Naive B cell (primary cell): ENCODE data around the gene PRCD. TPM values are rescaled to one million over a fixed set of nuclear protein-coding genes. Genes with fewer than 3 reads are reported as not detected.

Experiments
- ATAC-seq, 2 donors: fragments of 150-1000 bp; cut with Tn5 transposase; 2 replicates each; pipeline ENCODE4 v1.10.0; 2021; ENCODE audit warnings: low read depth in 2 of 2, mild to moderate bottlenecking in 2 of 2, moderate library complexity in 2 of 2
- DNase-seq: peaks from one replicate; pipeline ENCODE4 v3.0.0; 2022
- H3K27ac Mint-ChIP-seq, 6 donors: one replicate each; pipeline ENCODE4 v1.8.0; 2020 to 2022; ENCODE audit warnings: mild to moderate bottlenecking in 6 of 6, mixed read lengths in 6 of 6, moderate library complexity in 5 of 6, inconsistent platforms in 2 of 6
- H3K27me3 Mint-ChIP-seq, 3 donors: one replicate each; pipeline ENCODE4 v1.8.0; 2021 to 2022; ENCODE audit warnings: mixed read lengths in 3 of 3, mild to moderate bottlenecking in 1 of 3
- H3K36me3 Mint-ChIP-seq, 2 donors: one replicate each; pipeline ENCODE4 v1.8.0; 2020 to 2022; ENCODE audit warnings: mixed read lengths in 2 of 2, inconsistent platforms in 1 of 2, mild to moderate bottlenecking in 1 of 2
- H3K4me1 Mint-ChIP-seq, 3 donors: one replicate each; pipeline ENCODE4 v1.8.0; 2020 to 2022; ENCODE audit warnings: mixed read lengths in 3 of 3, inconsistent platforms in 1 of 3, mild to moderate bottlenecking in 1 of 3, moderate library complexity in 1 of 3
- H3K4me3 Mint-ChIP-seq, 8 donors: one replicate each; pipeline ENCODE4 v1.8.0; 2020 to 2022; ENCODE audit warnings: mild to moderate bottlenecking in 8 of 8, mixed read lengths in 8 of 8, moderate library complexity in 8 of 8, inconsistent platforms in 2 of 8
- H3K9me3 Mint-ChIP-seq, 7 donors: one replicate each; pipeline ENCODE4 v1.8.0; 2020 to 2022; ENCODE audit warnings: mixed read lengths in 7 of 7, mild to moderate bottlenecking in 5 of 7, inconsistent platforms in 2 of 7, moderate library complexity in 1 of 7
- polyA plus RNA-seq, 6 donors: library from polyadenylated mRNA; unstranded; fragments of 300-500 nt; fragmentation: Illumina TruSeq; gene quantifications; one replicate each; pipeline ENCODE4 v1.2.3, GENCODE V29; 2021; ENCODE audit warnings: low read depth in 6 of 6

Gene PRCD
- polyA plus RNA-seq, 6 donors from 2014 or later = 21.6 to 54.4 (median 34.3) TPM

- Mint-ChIP-seq H3K4me1 (peaks cover 30 to 34% (median 32%) of the 10 kb centered on the region in 3 donors), H3K27me3 (no peaks in the 10 kb centered on the region), H3K27ac (no peak overlapping the region), H3K4me3 (no peak overlapping the region), H3K9me3 (no peaks in the 10 kb centered on the region), H3K36me3 (peaks cover 0 to 8% of the 10 kb centered on the region in 2 donors)
- no peak for DNase-seq
- ATAC-seq = no peak
These were observed 30.6 kb downstream of the PRCD start for GRCh38 chr17:76570457-76570856.

DNA sequence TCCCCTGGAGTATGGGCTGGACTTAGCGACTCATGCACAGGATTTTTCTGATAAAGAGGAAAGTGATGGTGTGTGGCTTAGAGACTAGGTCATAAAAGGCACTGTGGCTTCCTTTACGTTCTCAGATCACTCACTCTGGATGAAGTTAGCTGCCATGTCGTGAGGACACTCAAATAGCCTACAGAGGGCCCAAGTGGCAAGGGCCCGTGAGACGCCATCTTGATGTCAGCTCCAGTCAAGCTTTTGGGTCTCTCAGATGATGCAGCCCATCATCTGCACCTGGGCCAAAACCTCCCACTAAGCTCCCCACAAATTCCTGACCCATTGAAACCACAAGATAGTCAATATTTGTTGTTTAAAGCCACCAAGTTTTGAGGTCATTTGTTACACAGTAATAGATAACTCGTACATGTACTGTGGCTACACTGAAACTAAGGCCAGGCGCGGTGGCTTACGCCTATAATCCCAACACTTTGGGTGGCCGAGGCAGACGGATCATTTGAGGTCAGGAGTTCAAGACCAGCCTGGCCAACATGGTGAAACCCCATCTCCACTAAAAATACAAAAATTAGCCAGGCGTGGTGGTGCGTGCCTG, 31.1 kb downstream of the PRCD start:
- ATAC-seq (no peak), DNase-seq (no peak)
- Mint-ChIP-seq H3K4me3 (no peak overlapping the region), H3K36me3 (peaks cover 0 to 3% of the 10 kb centered on the region in 2 donors), H3K9me3 (no peaks in the 10 kb centered on the region), H3K27ac (no peak overlapping the region), H3K27me3 (no peaks in the 10 kb centered on the region), H3K4me1 (peaks cover 28 to 31% (median 29%) of the 10 kb centered on the region in 3 donors)

DNA sequence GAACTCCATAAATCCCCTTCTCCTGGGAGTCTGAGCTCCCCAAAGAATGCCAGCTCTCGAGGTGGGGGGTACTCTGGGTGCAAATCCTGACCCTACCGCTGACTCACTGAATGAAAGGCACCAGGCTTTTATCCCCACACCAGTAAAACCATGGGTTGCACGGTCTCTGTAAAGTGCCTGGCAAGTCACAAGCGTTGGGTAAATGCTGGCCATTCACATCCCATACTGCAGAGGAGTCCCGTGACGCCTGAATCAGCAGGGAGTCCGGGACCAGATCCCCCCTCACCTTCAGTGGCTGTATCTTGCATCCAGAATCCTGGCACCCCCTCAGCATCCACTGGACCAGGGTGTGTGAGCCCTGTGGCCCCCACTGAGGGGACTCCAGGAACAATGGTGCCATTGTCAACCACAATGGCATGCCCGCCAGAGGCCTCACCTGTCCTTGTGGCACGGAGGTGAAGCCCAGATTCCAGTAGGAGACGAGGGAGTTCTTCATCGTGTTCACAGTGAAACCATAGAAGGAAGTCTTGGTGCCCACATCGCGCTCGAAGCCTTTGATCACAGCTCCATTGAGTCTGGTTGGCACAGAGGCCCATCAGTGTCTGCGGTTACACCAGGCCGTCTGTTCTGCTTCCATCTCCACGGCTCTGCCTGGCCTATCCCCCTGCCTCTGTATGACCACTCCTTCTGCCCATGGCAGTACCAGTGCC, 32.5 kb downstream of the PRCD start:
- Mint-ChIP-seq H3K9me3 (no peaks in the 10 kb centered on the region), H3K27ac (no peak overlapping the region), H3K4me1 (peaks cover 16 to 22% (median 17%) of the 10 kb centered on the region in 3 donors), H3K36me3 (no peaks in the 10 kb centered on the region), H3K4me3 (no peak overlapping the region), H3K27me3 (no peaks in the 10 kb centered on the region)
- DNase-seq (no peak), ATAC-seq (no peak)

- ATAC-seq (no peak), DNase-seq (no peak)
- Mint-ChIP-seq H3K9me3 (no peaks in the 10 kb centered on the region), H3K4me1 (peaks cover 8 to 15% (median 10%) of the 10 kb centered on the region in 3 donors), H3K4me3 (peak overlapping the region in 1 of 8 donors; percentile 33), H3K27me3 (no peaks in the 10 kb centered on the region), H3K27ac (no peak overlapping the region), H3K36me3 (no peaks in the 10 kb centered on the region)
These were observed 33.3 kb downstream of the PRCD start for GRCh38 chr17:76573096-76573495.

DNA sequence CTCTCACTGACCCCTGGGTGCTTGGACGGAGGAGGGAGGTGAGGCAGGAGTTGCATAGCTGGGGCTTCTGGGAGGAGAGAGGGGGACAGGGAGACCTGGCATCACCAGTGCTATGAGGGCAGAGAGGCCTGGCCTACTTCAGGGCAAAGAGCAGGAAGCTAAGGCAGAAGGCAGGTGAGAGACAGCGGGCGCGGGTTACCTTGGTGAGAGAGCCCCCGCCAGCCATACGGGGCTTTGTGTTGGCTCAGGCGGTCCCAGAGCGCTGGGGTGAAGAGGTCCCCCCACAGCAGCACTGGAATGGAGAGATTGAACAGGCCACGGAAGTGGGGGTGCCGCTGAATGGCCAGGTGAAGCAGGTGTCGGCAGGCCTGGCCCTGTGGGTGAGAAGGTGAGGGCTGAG, 34.3 kb downstream of the PRCD start:
- Mint-ChIP-seq H3K4me3 (no peak overlapping the region), H3K27me3 (no peaks in the 10 kb centered on the region), H3K9me3 (no peaks in the 10 kb centered on the region), H3K36me3 (no peaks in the 10 kb centered on the region), H3K27ac (no peak overlapping the region), H3K4me1 (peaks cover 0 to 5% (median under 1%) of the 10 kb centered on the region in 3 donors)
- ATAC-seq (no peak), DNase-seq (no peak)

DNA sequence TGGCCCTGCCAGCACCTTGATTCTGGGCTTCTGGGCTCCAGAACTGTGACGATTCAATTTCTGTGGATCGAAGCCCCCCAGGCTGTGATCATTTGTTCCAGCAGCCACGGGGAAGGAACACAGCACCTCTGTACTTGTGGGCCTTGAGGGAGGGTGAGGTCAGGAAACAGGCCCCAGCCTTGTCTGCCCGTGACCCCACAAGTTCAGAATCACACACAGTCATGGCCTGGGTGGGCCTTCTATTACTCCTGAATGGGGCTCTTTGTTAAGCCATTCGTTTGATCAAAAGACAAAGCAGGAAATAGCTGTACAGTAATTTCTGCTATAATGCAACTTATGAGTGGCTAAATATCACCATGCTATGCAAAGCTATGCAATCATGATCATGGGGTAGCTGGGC, 35.7 kb downstream of the PRCD start:
- Mint-ChIP-seq H3K4me1 (no peaks in the 10 kb centered on the region), H3K36me3 (no peaks in the 10 kb centered on the region), H3K9me3 (no peaks in the 10 kb centered on the region), H3K27me3 (no peaks in the 10 kb centered on the region), H3K4me3 (no peak overlapping the region), H3K27ac (no peak overlapping the region)
- ATAC-seq (no peak), DNase-seq (no peak)

DNA sequence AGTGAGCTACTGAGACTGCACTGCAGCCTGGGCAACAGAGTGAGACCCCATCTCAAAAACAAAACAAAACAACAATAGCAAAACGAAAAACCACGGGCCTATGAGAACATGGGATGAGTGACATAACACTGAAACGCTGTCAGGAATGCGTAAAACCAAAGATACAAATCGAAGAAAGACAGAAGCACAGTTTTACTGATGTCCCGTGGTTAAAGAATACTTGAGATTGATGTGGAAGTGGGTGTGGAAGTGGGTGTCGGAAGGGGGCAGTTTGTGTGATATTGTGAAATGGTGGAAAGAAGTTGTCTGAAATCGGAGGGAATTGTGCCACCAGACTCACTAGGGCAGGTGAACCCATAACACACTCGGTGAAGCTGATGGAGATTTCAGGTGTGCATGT, 36.3 kb downstream of the PRCD start:
- Mint-ChIP-seq H3K4me3 (no peak overlapping the region), H3K9me3 (no peaks in the 10 kb centered on the region), H3K36me3 (no peaks in the 10 kb centered on the region), H3K27me3 (no peaks in the 10 kb centered on the region), H3K27ac (no peak overlapping the region), H3K4me1 (no peaks in the 10 kb centered on the region)
- DNase-seq (no peak), ATAC-seq (no peak)

DNA sequence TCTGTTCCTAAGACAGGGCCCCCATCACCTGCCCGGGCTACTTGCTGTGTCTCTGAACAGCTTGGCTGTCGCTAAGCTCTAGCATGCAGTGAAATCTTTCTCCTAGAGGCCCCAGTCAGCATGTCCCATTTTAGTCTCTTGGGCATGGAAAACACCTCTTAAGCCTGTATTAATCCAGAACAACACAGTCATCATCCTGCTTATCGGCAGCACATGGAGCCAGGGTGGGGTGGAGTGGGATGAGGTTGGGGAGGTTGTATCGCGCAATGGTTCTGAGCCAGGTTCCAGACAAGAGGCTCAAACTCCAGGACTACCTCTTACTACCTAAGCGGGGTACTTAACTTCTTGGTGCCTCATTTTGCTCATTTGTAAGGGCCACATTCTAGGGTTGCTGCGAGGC, 38.0 kb downstream of the PRCD start:
- Mint-ChIP-seq H3K9me3 (no peaks in the 10 kb centered on the region), H3K27me3 (peaks cover 0 to 5% (median 0%) of the 10 kb centered on the region in 3 donors), H3K4me1 (no peaks in the 10 kb centered on the region), H3K36me3 (no peaks in the 10 kb centered on the region), H3K27ac (no peak overlapping the region), H3K4me3 (peak overlapping the region in 1 of 8 donors; percentile 9)
- no peak for ATAC-seq
- DNase-seq = no peak

- ATAC-seq (no peak), DNase-seq (no peak)
- Mint-ChIP-seq H3K9me3 (no peaks in the 10 kb centered on the region), H3K4me1 (no peaks in the 10 kb centered on the region), H3K4me3 (no peak overlapping the region), H3K27me3 (peaks cover 0 to 5% (median 0%) of the 10 kb centered on the region in 3 donors), H3K27ac (no peak overlapping the region), H3K36me3 (no peaks in the 10 kb centered on the region)
These were observed 38.5 kb downstream of the PRCD start for GRCh38 chr17:76578376-76578775.

GRCh38 chr17:76579281-76579680, 39.4 kb downstream of the PRCD start:
- DNase-seq (no peak), ATAC-seq (no peak)
- Mint-ChIP-seq H3K4me1 (no peaks in the 10 kb centered on the region), H3K9me3 (no peaks in the 10 kb centered on the region), H3K4me3 (no peak overlapping the region), H3K27me3 (peaks cover 0 to 8% (median 0%) of the 10 kb centered on the region in 3 donors), H3K27ac (no peak overlapping the region), H3K36me3 (no peaks in the 10 kb centered on the region)

- Mint-ChIP-seq H3K9me3 (no peaks in the 10 kb centered on the region), H3K4me1 (peaks cover 3 to 8% (median 5%) of the 10 kb centered on the region in 3 donors), H3K36me3 (no peaks in the 10 kb centered on the region), H3K27me3 (peaks cover 0 to 22% (median 0%) of the 10 kb centered on the region in 3 donors), H3K27ac (peak overlapping the region in 1 of 6 donors; percentile 37), H3K4me3 (no peak overlapping the region)
- ATAC-seq (no peak), DNase-seq (no peak)
These were observed 41.7 kb downstream of the PRCD start for GRCh38 chr17:76581515-76581914.

DNA sequence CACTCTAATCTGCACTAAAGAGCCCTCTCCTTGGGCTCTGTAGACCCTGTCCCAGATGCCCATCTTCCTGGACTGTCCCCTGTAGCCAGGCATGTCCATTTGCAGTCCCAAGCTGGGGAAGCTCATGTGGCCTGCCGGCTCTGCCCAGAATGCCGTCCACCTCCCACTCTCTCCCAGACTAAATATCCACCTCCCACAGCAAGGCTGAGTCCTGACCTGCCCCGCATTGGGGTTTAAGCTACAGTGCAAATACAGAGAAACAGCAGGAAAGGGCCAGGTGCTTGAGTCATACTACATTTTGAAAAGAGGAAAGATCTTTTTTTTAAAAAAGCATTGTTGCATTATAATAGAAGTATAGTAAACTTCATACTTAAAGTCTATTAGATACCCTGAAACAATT, 42.8 kb downstream of the PRCD start:
- DNase-seq (no peak), ATAC-seq (no peak)
- H3K27ac Mint-ChIP-seq = no peak overlapping the region
- H3K27me3 Mint-ChIP-seq = peaks cover 7 to 33% (median 11%) of the 10 kb centered on the region in 3 donors
- no peaks in the 10 kb centered on the region for H3K36me3 Mint-ChIP-seq
- no peaks in the 10 kb centered on the region for H3K9me3 Mint-ChIP-seq
- peak overlapping the region in 1 of 8 donors; percentile 29 for H3K4me3 Mint-ChIP-seq
- peaks cover 11 to 15% (median 12%) of the 10 kb centered on the region in 3 donors for H3K4me1 Mint-ChIP-seq

- Mint-ChIP-seq H3K27me3 (peaks cover 20 to 50% (median 30%) of the 10 kb centered on the region in 3 donors), H3K4me3 (peak overlapping the region; percentile 81 to 93 (median 84))
These were observed 44.7 kb downstream of the PRCD start for GRCh38 chr17:76584427-76585032.

More at GRCh38 chr17:76584427-76585032, 44.7 kb downstream of the PRCD start:
- peaks cover 0 to 10% of the 10 kb centered on the region in 2 donors for H3K36me3 Mint-ChIP-seq
- peaks cover 0 to 3% (median 0%) of the 10 kb centered on the region in 7 donors for H3K9me3 Mint-ChIP-seq
- H3K4me1 Mint-ChIP-seq = peaks cover 12 to 17% (median 15%) of the 10 kb centered on the region in 3 donors
- no peak for ATAC-seq
- peak overlapping the region in 1 of 6 donors; percentile 71 for H3K27ac Mint-ChIP-seq
- DNase-seq = no peak
